Left renal pelvis (tissue), 4 donors: ENCODE results near the gene MYO18A. TPM values are rescaled to one million over a fixed set of nuclear protein-coding genes. Genes with fewer than 3 reads are reported as not detected.

Experiments used
- DNase-seq, 4 donors: peaks; one replicate each; pipeline ENCODE4 v3.0.0-alpha.2; 2013; ENCODE audit warnings: low read depth in 4 of 4, low spot score in 3 of 4
- polyA plus RNA-seq, 4 donors: library from polyadenylated mRNA; unstranded; fragments of 120-200 nt; gene quantifications; one replicate each; pipeline ENCODE4 v1.2.1, GENCODE V29; 2013; ENCODE audit not compliant: insufficient read length in 4 of 4

Gene MYO18A
- polyA plus RNA-seq, 4 donors, result 28.7 to 52.8 (median 38.9) TPM

DNA sequence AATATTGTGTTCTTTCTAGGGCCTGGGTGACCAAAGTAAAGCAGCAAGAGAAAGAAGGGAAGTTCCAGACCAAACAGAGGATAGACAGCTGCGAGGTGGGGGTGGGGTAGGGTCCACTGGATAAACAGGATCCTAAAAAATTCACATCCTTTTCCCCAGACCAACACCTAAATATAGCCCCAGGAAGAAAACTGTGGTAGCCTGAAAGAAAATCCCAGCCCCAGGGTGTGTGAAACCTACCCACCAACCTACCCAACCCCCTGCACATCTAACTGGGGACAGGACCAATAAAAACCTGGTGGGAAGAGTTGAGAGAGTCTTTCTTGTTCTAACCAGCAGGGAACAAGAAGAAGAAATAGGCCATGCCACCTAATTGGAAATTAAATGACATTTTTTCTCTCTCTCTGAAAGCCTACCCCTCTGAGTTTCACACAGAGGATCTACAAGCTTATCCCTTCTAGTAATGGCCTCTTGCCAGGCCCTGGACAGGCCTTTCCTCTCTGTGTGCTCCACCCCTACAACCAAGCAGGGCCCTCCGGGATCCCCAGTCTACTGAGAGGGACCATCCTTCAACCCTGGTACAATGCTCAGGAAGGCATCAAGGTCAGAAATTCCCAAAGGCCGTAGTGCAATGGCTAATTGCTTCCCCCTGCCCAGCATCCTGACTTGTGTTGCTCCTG is 12.0 kb downstream of the MYO18A start:
- no peak for DNase-seq

DNA sequence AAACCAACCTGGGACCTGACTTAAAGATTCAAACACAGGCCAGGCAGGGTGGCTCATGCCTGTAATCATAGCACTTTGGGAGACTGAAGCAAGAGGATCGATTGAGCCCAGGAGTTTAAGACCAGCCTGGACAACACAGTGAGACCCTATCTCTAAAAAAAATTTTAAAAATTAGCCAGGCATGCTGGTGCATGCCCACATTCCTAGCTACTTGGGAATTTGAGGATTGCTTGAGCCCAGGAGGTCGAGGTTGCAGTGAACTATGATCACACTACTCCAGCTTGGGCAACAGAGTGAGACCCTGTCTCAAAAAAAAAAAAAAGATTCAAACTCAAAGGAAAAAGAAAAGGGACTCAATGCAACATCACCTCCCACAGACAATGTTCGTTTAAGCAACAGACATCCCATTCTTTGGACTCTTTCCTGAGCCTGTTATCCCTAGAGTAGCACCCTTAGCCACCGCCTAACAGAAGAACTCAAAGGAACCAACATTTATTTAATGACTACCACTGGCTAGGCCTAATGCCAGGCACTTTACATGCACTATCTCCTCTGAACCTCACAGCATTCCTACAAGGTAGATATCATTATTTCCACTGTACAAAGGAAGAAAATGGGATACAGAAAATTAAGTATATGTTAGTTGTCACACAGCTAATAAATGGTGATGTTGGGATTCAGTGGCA is 12.7 kb downstream of the MYO18A start:
- DNase-seq, result no peak

DNA sequence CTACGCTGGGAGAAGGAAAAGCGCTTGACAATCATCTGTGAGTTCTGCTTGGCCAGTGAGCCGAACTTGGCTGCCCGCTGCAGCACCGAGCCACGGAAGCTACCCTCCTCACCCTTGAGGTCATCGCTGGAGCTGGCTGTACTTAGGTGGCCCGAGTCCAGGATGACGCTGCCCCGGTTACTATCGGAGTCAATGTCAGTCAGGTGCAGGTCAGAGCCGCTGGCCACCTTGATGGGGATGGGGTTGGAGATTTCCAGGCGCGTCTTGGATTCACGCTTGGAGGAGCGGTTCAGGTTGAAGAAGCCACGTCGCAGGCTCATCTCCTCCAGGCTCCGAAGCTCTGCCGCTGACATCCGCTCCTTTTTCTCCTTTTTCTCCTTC is 13.7 kb downstream of the MYO18A start:
- no peak for DNase-seq

DNA sequence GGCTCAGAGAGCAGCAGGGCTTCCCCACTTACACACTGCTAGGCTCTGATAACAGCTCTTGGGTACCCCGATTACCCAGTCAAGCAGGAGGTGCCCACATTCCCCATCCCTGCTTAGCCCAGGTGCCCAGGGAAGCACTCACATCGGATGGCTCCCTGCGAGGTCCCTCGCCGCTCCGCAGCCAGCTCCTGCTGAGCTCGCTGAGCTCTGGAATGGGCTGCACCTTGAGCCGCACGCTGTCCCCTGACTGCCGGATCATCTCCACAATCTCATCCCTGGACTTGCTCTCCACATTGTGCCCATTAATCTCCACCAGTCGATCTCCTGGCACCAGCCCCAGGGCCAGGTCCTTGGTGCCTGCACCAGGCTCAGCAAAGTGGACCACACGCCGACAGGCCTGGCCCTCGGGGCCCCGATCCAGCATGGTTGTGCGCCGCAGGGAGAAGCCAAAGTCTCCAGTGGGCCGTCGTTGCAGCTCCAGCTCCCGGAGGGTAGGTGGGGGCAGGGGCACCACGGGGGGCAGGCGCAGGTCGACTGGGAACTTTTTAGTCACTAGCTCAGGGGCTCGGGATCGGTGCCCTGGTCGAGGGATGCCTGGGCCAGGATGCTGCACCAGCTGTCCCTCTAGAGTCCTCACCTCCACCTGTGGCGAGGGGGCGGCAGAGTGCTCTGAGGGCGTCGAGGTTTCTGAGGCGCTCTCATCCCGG is 14.2 kb downstream of the MYO18A start:
- DNase-seq, result no peak

DNA sequence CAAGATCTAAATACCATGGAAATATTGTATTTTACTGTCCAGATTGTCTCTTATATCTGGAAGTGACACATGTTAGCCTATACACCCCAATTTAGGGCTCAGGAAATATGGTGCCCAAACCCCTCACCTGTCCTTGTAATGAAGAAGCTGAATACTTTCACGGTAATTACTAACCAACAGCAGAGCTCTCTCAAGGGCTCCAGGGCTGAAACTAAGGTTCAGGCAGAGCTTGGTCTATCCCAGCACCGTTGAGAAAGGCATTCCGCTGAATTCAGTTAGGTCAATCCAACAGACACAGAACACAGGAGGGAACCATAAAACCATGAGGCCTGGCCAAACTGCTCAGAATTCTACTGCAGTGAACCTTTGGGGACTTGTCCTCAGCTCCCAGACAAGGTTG is 14.9 kb downstream of the MYO18A start:
- no peak for DNase-seq

DNA sequence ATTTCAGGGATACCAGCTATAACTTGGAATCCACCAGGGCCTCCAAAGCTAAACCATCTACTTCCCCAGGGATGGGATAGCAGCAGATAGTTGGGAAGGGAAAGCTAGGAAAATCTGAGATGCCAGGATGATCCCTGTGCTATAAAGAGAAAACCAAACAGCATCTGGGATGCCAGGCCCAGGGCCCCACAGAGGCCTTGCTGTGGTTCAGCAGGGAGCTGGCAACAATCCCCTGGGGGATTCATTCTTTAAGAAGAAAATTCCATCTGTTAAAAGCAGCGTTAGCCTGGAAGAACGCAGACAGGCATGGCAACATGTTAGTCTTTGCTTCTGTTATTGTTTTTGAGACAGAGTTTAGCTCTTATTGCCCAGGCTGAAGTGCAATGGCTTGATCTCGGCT is 16.6 kb downstream of the MYO18A start:
- no peak for DNase-seq

DNA sequence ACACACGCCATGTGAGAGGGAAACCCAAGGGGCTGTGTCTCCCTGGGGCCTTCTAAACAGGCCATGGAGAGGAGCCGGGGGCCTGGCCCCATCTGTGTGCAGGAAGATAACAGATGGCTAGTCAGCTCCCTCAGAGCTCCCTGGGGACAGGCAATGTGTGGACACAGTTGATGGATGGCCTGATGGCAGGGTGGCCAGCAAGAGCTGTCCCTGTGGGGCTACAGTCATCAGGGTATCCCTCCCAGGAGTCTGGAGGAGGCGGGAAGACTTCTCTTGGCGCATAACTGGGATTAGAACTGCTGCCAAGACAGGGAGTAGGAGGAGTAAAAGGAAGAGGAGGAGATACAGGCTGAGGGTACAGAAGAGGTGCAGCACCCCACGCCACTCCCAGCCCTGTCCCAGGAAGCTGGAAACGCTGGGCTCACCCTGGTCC is 17.3 kb downstream of the MYO18A start:
- no peak for DNase-seq

DNA sequence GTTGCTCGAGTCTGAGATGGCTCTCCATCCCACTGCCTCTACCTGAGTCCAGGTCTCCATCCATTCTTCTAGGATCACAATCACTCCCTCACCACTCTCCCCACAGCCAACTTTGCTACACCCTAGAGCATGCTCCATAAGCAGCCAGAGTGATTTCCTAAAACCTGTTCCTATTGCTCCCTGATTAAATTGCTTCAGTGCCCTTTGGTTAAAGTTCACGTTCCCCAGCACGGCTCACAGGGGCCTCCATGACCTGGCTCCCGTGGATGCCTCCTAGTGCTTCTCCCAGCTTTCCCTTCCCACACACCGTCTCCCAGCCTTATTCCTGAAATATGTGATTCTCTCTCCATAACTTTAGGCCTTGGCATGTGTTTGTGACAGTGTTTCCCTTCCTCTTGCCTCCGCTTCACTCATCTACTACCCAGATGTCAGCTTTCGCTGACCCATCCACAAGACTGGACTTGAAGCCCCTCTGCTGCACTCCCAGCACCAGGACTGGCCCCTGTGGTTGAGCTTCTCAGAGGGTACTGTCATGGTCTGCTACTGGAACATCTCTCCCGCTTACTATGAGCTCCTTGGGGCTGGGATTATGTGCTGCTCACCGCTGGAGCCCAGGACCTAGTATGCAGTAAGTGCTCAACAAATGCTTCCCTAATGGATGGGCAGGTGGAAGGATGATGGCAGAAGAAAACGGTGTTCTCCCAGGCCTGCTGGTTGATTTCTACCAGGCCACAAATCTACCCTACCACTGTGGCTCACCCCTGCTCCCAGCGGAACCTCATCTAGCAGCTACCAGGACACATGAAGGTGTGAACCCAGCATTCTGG is 17.9 kb downstream of the MYO18A start:
- no peak for DNase-seq

DNA sequence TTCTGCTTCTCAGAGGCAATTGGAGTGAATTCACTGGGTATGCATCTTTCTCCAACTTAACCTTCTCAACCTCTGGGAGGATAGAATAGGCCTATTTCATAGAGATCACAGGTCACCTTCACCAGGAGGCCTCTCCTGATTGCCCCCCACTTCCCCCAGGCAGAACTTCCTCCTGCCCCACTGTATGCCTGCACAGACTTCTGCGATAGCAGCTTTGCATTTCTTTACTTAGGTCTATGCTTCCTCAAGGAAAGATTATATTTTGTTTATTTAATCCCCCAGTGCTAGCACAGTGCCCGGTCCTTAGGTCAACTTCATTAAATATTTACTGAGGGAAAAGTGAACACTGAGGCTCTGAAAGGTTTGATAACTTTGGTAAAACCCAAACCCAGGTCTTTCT is 19.9 kb downstream of the MYO18A start:
- no peak for DNase-seq

DNA sequence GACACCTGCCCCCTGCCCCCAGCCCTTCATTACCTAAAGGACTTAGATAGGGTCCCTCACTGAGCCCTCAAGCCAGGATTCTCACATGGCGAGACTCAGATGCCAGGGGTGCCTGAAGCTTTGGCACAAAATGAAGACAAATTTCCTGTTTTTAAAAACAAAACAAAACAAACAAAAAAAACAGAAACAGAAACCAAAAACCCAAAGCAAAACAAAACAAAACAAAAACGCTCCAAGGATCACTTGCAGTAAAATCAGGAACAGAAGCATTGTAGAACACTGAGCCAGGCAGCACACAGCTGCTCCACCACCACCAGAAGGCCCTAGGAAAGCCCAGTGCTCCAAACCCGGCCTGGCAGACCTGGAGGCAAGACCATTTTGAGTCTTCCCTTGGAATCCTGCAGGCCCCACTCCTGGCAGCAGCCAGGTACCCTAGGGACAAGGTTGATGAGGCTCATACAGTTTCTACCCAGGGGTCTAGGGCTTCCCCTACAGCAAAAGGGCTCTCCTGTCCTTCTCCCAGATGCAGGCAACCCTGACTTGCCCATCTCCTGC is 20.8 kb downstream of the MYO18A start:
- no peak for DNase-seq

DNA sequence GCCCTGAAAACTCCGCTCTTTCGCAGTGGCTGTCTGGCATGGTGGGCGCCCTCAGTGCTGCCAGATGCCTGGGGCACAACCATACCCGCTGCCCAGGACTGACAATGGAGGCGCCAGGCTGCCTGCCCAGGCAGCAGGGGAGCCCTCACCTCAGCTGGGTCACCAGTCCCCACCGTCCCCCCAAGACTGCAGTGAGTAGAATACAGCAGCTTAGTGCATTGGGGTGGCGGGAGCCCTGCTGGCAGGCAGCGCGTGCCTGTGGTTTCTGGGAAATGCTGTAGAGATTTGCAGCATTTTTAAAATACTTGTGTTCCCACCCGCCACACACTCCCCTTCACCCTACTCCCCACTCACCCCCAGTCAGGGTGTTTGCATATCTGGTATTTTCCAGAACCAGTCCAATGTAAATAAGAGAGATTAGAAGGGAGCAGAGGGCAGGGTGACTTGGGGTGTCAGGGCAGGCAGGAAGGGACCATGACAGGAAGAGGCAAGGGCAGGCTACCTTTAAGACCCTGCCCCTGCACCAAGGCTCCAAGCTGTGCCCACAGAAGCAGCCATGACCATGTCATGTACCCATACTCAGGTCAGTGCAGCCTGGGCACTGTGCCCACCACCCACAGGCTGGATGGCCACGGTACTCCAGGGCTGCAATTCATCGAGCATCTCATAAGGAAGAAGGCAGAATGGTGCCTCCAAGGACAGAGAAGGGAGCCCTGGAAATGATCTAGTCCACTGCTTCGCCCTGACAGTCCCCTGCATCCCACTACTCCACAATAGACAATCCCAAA is 21.5 kb downstream of the MYO18A start:
- DNase-seq, result no peak

DNA sequence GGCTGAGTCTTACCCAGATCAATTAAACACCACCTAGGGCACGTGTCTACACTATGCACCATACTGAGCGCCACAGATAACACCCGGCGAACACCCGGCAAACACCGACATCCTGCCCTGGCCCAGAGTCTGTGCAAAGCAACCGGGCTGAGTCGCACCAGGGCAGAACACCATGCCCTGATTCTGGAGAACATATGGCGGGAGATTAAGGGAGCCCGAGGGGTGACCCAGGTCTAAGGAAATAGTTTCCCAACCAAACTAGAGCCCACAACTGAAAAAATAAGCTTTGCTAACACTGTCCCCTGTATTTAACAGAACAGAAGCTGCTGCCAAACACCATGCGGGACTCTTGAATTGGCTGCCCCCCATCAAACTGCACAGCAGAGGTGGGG is 22.1 kb downstream of the MYO18A start:
- DNase-seq, result no peak

DNA sequence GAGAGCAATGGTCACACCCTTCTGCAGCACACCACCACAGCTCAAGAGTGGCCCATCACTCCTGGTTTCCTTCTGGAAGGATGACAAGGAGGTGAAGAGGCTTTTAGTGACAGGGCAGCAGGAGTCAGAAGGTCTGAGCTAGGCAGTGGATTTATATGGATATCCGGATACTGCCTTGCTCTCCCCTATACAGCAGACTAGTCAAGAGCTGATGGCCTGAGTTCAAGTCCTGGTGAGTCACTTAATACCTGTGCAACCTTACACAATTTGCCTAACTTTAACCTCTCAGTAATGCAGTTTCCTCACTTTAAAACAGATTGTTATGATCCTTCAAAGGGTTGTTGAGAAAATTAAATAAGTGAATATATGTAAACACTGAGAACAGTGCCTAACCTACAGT is 22.9 kb downstream of the MYO18A start:
- DNase-seq, result no peak

DNA sequence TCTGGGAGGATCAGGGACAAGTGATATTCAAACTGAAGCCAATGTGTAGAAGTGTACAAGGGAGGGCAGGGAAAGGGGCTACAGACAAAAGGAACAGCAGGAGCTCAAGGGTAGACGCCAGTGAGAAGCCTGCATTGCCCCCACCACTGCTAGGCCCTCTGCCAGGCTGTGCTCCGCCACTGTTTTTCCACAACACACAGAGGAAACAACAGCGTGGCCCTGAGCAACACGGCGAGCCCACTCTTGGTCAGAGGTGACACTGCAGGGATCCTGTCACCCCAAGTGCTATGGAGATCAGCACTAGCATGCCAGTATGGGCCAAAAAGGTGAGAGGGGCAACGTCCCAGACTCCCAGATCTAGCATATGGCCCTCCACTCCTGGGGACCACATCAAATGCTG is 23.4 kb downstream of the MYO18A start:
- no peak for DNase-seq

DNA sequence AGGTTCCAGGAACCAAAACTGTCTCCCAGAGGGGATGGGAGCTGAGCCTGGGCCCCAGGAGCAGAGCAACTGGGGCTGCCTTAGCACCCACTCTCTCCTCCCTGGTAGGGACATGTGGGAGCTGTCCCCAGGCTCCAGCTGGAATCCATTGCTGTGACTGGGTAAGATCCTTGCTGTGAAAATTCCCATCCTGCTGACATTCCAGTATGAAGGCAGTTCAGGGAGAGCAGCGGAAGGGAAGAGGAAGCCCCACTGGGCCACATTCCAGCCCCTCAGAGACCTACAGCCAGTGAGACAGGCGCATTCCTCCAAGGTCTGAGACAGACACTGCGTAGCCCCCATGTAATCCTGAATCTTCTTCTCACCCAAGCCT is 24.2 kb downstream of the MYO18A start:
- no peak for DNase-seq

DNA sequence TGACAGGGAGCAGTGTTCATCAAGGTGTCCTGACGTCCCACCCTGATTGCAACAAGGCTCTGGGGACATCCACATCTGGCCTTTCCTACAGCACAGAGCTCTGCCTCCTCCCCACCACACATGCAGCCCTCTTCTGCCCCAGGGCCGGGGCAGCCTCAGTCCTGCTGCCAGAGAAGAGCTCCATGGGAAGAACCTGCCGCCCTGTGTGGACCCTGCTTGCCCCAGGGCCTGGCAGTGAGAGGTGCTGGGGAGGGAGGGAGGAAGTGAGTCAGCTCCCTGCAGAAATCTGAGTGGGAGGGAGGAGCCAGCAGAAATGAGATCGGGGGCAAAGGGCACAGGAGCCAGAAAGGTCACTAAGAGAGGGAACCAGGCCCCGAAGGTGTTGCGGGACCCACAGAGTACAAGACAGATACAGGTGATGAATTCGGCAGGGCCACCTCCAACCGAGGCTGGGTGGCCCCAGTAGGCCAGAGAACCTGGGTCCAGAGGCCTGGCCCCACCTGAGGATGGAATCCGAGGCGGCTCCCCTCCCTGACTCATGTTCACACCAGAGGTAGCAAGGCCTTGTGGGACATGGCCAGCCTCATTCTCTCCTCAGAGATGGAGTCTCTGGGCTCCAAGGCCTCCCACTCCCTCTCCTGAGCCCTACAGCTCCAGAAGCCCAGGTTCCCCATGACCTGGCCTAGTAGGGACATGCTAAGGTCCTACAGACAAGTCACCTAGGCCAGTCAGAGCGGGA is 24.8 kb downstream of the MYO18A start:
- DNase-seq, result no peak

DNA sequence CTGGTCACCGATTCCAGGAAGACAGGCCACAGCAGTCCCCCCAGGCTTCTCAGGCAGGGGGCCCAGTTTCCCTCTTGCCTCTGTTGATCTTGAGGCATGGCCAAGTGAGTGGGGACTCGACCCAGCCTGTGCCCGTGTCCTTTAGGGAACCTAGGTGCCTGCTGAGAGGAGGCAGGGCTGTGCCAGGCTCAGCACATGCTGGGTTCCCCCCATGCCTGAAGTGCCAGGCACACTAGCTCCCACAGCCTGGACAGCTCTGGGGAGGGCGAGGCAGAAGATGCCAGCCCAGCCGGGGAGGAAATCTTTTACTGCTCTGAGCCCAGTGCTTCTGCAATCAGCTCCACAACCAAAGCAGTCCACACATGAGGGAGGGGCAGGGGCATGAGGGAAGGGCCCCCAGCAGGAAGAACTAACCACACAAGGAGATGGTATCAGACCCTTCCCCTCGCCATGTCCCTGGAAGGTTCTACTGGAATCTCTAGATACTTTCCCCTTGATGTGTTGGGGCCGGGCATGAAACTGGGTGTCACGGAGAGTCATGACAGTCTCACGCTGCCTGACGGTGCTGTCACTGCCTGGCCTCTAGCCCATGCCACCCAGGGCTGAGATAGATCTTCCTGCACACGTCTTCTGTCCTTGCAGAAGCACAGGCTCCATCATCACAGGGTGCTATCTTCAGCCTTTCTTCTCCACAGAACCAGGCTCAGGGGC is 25.5 kb downstream of the MYO18A start:
- DNase-seq, result no peak

DNA sequence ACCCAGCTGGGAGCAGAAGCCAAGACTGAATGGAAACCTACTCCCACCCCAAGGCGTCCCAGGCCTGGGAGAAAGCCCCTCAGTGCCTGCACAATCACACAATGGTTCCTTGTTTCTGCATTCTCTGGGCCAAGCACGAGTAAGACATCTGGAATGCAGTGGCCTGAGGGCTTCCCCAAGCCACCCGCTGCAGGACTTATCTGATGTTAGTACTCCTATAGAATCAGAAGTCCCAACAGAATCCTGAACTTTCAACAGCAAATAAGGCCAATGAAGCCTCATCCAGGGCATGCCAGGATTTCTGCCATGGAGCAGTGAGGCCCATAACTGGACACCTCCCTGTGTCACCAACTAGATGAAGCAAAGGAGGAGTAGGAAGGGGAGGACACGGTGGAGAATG is 28.6 kb downstream of the MYO18A start:
- no peak for DNase-seq

DNA sequence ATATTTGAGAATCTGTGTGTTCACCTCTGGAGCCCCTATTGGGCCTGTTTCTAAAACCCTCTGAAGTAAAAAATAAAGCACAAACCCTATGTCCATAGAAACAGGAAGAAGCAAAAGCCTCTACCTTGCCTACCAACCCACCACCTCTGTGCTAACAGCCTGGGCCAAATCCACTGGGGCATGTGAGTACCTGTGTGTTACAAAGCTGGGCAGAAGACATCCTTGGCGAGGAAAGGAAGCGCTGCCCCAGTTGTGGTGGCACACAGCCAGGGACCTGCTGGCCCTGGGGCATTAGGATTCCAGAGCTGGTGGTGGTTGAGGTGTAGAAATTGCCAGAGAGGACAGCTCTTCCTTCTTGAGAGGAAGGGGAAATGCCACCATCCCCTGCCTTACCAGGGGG is 30.0 kb downstream of the MYO18A start:
- DNase-seq, result no peak
